Hepatocyte (in vitro differentiated cells): ENCODE measurements around the gene DDX54.

Experiments
- CTCF ChIP-seq: fragments of 200-600 bp; sonication (generic); IDR thresholded peaks from 2 replicates; pipeline ENCODE4 v1.5.1; 2016; ENCODE audit warnings: antibody characterized with exemption, mild to moderate bottlenecking; ENCODE audit not compliant: poor library complexity
- EZH2 ChIP-seq: fragments of 200-600 bp; sonication (generic); IDR thresholded peaks from 2 replicates; pipeline ENCODE4 v1.6.1; 2016; ENCODE audit warnings: antibody characterized with exemption, mild to moderate bottlenecking, borderline replicate concordance
- EZH2phosphoT487 ChIP-seq: fragments of 200-600 bp; sonication (generic); IDR thresholded peaks from one replicate; pipeline ENCODE4 v1.6.1; 2018; ENCODE audit warnings: antibody characterized with exemption, mild to moderate bottlenecking, low read depth, moderate library complexity; ENCODE audit not compliant: unreplicated experiment, severe bottlenecking

DNA sequence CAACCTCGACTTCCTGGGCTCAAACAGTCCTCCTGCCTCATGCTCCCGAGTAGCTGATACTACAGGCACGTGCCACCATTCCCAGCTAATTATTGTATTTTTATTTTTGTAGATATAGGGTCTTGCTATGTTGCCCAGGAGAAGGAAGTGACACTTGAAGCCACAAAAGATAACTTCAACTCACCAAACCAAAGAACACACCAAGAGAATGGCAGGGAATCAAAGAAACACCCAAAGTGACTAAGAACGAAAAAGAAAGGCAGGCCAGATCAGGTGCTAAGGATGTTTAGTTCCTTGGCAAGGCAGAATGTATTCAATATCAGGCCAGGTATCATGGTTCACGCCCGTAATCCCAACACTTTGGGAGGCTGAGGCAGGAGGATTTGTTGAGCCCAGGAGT is 25.9 kb upstream of the DDX54 start:
- TF ChIP-seq CTCF (no peak), EZH2phosphoT487 (no peak), EZH2 (no peak)
